Memory B cell (primary cell): Measurements from ENCODE around the gene KAT5.
"Not testable (repeated sequence)": the region's sequence is repeated elsewhere in the genome, so short reads cannot be mapped to it uniquely, and the experiment has no call there.

Source experiments
- ATAC-seq: fragments of 150-1000 bp; cut with Tn5 transposase; 2 replicates; pipeline ENCODE4 v1.10.0; 2021; ENCODE audit warnings: low read depth, mild to moderate bottlenecking, moderate library complexity
- DNase-seq, 2 donors: peaks; one replicate each; pipeline ENCODE4 v3.0.0; 2022; ENCODE audit warnings: low spot score in 2 of 2
- H3K27ac Mint-ChIP-seq: one replicate; pipeline ENCODE4 v1.8.0; 2022; ENCODE audit warnings: mild to moderate bottlenecking, moderate library complexity, mixed read lengths
- H3K27me3 Mint-ChIP-seq: one replicate; pipeline ENCODE4 v1.8.0; 2022; ENCODE audit warnings: mixed read lengths
- H3K36me3 Mint-ChIP-seq: one replicate; pipeline ENCODE4 v1.8.0; 2022; ENCODE audit warnings: mild to moderate bottlenecking, mixed read lengths
- H3K4me1 Mint-ChIP-seq: one replicate; pipeline ENCODE4 v1.8.0; 2022; ENCODE audit warnings: mixed read lengths
- H3K4me3 Mint-ChIP-seq: one replicate; pipeline ENCODE4 v1.8.0; 2022; ENCODE audit warnings: mild to moderate bottlenecking, moderate library complexity, mixed read lengths
- H3K9me3 Mint-ChIP-seq: one replicate; pipeline ENCODE4 v1.8.0; 2022; ENCODE audit warnings: mixed read lengths

The KAT5 gene

DNA sequence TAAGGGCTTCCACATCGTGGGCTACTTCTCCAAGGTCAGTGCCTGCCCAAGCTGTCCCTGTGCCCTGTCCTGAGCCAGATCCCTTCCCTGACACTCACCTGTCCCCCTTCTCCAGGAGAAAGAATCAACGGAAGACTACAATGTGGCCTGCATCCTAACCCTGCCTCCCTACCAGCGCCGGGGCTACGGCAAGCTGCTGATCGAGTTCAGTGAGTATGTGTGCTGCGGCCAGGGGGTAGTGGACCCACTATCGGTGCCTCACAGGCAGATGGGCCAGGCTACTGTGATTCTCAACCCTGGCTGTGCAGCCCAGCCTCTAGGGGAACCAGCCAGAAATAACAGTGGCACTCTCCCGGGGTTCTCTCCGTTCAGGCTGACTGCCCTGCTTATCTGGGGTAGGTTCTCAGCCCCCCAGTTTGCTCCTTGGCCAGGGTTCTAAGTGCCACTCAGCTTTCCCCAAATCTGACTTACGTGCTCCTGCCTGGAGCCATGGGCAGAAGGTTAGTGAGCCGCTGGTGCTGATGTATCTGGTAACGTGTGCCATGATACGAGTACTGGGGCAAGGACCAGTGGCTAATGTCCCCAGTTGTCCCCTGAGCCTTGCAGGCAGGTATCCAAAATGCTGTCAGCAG, 4.8 kb downstream of the KAT5 start:
- no peaks in the 10 kb centered on the region for H3K27me3 Mint-ChIP-seq
- H3K4me1 Mint-ChIP-seq = peaks cover 29% of the 10 kb centered on the region
- ATAC-seq (no peak), DNase-seq (no peak)
- no peaks in the 10 kb centered on the region for H3K9me3 Mint-ChIP-seq
- H3K27ac Mint-ChIP-seq = no peak overlapping the region
- no peak overlapping the region for H3K4me3 Mint-ChIP-seq
- peaks cover 25% of the 10 kb centered on the region for H3K36me3 Mint-ChIP-seq

DNA sequence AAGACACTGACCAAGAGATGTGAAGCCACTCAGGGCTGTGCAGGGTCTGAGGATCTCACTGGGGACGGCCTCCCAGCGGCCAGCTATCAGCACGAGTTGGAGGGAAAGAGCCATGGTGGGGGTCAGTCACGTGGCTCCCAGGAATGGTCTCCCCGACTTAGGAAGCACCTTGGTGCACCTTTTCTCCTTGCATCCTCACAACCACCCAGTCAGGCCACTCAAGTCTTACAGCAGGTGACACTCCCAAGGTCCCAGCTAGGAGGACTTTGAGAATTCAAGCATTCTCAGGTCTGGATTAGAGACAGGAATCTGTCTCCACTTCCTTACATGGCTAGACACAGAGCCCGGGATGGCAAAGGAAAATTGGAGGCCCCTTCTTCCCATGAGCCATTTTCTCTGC, 5.9 kb downstream of the KAT5 start:
- Mint-ChIP-seq H3K27ac (no peak overlapping the region), H3K4me3 (no peak overlapping the region)

DNA sequence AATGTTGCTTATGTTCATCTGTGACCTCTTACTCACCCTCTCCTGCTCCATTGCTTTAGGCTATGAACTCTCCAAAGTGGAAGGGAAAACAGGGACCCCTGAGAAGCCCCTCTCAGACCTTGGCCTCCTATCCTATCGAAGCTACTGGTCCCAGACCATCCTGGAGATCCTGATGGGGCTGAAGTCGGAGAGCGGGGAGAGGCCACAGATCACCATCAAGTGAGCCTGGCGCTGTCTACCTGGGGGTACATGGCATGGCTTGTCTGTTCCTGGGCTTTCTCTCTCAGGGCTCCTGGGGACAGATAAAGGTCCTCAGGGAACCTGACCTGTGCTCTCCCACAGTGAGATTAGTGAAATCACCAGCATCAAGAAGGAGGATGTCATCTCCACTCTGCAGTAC, 6.5 kb downstream of the KAT5 start:
- no peaks in the 10 kb centered on the region for H3K27me3 Mint-ChIP-seq
- peaks cover 26% of the 10 kb centered on the region for H3K4me1 Mint-ChIP-seq
- no peak overlapping the region for H3K27ac Mint-ChIP-seq
- H3K9me3 Mint-ChIP-seq = no peaks in the 10 kb centered on the region
- ATAC-seq = no peak
- DNase-seq = no peak
- peak overlapping the region; percentile 95 for H3K4me3 Mint-ChIP-seq
- peaks cover 23% of the 10 kb centered on the region for H3K36me3 Mint-ChIP-seq

More for the DNA sequence above, 5.9 kb downstream of the KAT5 start:
- peaks cover 26% of the 10 kb centered on the region for H3K4me1 Mint-ChIP-seq
- no peaks in the 10 kb centered on the region for H3K9me3 Mint-ChIP-seq
- ATAC-seq (no peak), DNase-seq (no peak)
- H3K27me3 Mint-ChIP-seq = no peaks in the 10 kb centered on the region
- H3K36me3 Mint-ChIP-seq = peaks cover 25% of the 10 kb centered on the region

DNA sequence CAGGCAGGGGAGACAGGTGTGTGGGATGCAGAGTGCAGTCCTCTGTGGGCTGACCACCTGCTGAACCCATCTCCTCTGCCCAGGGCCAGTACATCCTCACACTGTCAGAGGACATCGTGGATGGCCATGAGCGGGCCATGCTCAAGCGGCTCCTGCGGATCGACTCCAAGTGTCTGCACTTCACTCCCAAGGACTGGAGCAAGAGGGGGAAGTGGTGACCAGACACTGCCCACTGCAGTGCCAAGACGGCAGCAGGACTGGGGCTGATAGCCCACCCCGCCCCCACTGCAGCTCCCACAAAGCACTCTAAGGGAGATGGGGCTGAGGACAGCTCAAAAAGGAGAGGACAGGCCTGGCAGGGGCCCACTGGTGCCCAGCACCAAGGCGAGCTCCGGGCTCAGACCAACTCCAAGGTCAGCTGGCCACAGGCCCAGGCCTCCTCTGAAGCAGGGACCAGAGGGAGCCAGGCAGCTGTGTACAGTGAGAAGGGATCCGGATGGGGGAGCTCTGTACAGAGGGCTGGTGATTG, 7.0 kb downstream of the KAT5 start:
- Mint-ChIP-seq H3K4me1 (peaks cover 23% of the 10 kb centered on the region), H3K4me3 (peak overlapping the region; percentile 95), H3K27ac (no peak overlapping the region), H3K27me3 (no peaks in the 10 kb centered on the region), H3K9me3 (no peaks in the 10 kb centered on the region), H3K36me3 (peaks cover 21% of the 10 kb centered on the region)
- ATAC-seq (no peak), DNase-seq (no peak)

GRCh38 chr11:65719871-65720210, 7.8 kb downstream of the KAT5 start:
- peaks cover 23% of the 10 kb centered on the region for H3K4me1 Mint-ChIP-seq
- peak; percentile 5 for ATAC-seq
- peak overlapping the region; percentile 95 for H3K4me3 Mint-ChIP-seq
- DNase-seq = no peak
- H3K36me3 Mint-ChIP-seq = peaks cover 15% of the 10 kb centered on the region
- no peaks in the 10 kb centered on the region for H3K9me3 Mint-ChIP-seq
- peak overlapping the region; percentile 85 for H3K27ac Mint-ChIP-seq
- no peaks in the 10 kb centered on the region for H3K27me3 Mint-ChIP-seq

DNA sequence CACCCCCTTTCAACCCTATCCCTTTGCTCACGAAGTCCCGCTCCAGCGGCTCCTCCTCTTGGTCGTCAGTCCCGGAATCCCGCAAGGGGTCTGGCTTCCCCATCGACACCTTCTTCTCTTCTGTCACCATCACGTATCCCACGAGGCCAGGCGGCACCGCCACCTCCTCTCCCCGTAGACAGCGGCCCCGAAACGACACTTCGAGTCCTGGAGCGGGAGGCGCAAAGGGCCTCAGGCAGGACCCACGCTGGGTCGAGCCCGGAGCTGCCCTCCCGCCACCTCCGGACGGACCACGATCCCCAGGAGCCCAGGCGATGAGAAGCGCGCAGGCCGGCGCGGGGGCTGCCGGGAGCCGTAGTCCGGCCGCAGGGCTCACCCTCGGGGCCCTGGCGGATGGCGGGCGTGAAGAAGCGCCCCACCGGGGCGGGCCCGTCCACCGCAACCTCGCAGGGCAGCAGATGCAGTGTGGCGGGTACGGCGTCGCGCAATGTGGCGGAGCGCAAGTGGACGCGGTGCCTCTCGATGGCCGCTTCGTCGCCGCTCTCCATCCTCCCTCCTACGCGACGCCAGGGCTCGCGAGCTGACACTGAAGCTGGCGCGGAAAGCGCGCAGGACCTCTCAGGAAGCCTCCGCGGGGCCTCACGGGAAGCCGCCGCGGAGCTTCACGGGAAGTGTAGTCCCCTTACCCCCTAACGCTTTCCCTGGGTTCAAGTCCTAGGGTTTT, 8.3 kb downstream of the KAT5 start, which contains the start of gene RNASEH2C:
TSS of gene RNASEH2C (minus strand) at position 588 of the 724 bp plus-strand sequence. CDS start at position 548, 40 bp downstream.
- H3K9me3 Mint-ChIP-seq = no peaks in the 10 kb centered on the region
- peak within 1 kb of the TSS; percentile 85 for H3K27ac Mint-ChIP-seq
- peaks cover 19% of the 10 kb centered on the region for H3K4me1 Mint-ChIP-seq
- no peaks in the 10 kb centered on the region for H3K27me3 Mint-ChIP-seq
- peak within 1 kb of the TSS; percentile 95 for H3K4me3 Mint-ChIP-seq
- ATAC-seq (peak; percentile 93), DNase-seq (peak; percentile 59 to 77)
- H3K36me3 Mint-ChIP-seq = peaks cover 11% of the 10 kb centered on the region

DNA sequence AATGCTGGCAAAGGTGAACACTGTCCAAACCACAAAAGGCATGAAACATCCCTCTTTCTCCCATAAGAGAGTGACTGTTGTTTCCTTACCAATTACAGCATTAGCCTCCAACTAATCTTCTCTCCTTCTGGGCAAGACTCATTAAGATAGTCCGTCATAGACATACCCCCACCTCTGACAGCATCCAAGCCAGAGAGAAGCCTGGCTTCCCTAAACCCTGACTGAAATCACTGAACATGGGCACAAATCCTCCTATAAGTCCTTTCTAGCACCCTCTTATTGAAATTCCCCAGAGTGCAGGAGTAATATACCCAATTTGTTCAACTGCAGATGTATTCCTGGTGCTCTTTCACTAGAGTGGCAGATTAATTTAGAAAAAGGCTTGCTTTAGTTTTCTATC, 10.2 kb downstream of the KAT5 start:
- peaks cover 1% of the 10 kb centered on the region for H3K27me3 Mint-ChIP-seq
- ATAC-seq (no peak), DNase-seq (no peak)
- H3K4me1 Mint-ChIP-seq = peaks cover 17% of the 10 kb centered on the region
- H3K27ac Mint-ChIP-seq = no peak overlapping the region
- no peaks in the 10 kb centered on the region for H3K9me3 Mint-ChIP-seq
- H3K4me3 Mint-ChIP-seq = no peak overlapping the region
- H3K36me3 Mint-ChIP-seq = peaks cover 4% of the 10 kb centered on the region

- no peaks in the 10 kb centered on the region for H3K4me1 Mint-ChIP-seq
- no peaks in the 10 kb centered on the region for H3K36me3 Mint-ChIP-seq
- ATAC-seq (no peak), DNase-seq (no peak)
- no peaks in the 10 kb centered on the region for H3K9me3 Mint-ChIP-seq
- no peak overlapping the region for H3K27ac Mint-ChIP-seq
- peaks cover 7% of the 10 kb centered on the region for H3K27me3 Mint-ChIP-seq
- H3K4me3 Mint-ChIP-seq = no peak overlapping the region
These were observed 14.6 kb downstream of the KAT5 start for GRCh38 chr11:65726660-65727059.

DNA sequence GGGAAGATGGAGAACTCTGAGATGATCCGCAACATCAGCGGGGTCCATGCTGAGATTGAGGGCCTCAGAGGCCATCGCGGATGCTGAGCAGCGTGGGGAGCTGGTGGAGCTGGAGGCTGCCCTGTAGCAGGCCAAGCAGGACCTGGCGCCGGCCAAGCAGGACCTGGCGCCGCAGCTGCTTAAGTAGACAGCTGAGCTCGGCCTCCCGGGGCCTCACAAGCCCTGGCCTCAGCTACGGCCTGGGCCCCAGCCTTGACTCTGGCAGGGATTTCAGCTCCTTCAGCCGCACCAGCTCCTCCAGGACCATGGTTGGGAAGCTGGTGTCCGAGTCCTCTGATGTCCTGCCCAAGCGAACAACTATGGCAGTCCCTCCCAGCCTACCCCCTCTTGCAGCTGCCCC, 15.8 kb downstream of the KAT5 start:
- Mint-ChIP-seq H3K4me1 (no peaks in the 10 kb centered on the region), H3K27me3 (peaks cover 10% of the 10 kb centered on the region), H3K4me3 (no peak overlapping the region), H3K9me3 (no peaks in the 10 kb centered on the region), H3K27ac (no peak overlapping the region), H3K36me3 (no peaks in the 10 kb centered on the region)
- DNase-seq = no peak
- no peak for ATAC-seq

DNA sequence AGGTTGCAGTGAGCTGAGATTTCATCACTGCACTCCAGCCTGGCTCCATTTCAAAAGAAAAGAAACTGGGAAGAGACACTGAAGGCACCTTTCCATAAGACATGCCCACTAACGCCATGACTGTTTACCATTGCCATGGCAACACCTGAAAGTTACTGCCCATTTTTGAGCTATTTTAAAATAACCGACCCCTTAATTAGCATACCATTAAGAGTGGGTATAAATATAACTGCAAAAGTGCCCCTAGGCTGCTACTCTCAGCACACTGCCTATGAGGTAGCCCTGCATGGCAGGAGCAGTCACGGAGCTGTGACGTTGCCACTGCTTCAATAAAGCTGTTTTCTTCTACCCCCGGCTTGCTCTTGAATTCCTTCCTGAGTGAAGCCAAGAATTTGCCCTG, 18.4 kb downstream of the KAT5 start:
- Mint-ChIP-seq H3K4me3 (no peak overlapping the region), H3K27ac (no peak overlapping the region), H3K9me3 (no peaks in the 10 kb centered on the region), H3K36me3 (no peaks in the 10 kb centered on the region), H3K4me1 (no peaks in the 10 kb centered on the region), H3K27me3 (peaks cover 12% of the 10 kb centered on the region)
- DNase-seq (no peak), ATAC-seq (no peak)

DNA sequence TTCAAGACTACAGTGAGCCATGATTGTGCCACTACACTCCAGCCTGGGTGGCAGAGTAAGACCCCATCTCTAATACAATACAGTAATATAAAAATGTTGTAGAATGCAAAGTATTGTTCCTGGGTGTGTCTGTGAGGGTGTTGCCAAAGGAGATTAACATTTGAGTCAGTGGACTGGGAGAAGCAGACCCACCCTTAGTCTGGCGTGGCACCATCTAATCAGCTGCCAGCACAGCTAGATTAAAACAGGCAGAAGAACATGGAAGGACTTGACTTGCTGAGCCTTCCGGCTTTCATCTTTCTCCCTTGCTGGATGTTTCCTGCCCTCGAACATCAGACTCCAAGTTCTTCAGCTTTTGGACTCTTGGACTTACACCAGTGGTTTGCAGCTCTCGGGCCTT, 23.1 kb downstream of the KAT5 start:
- DNase-seq, ATAC-seq, H3K9me3 Mint-ChIP-seq, H3K4me3 Mint-ChIP-seq, H3K27me3 Mint-ChIP-seq, H3K27ac Mint-ChIP-seq, H3K36me3 Mint-ChIP-seq, H3K4me1 Mint-ChIP-seq: not testable (repeated sequence)

GRCh38 chr11:65736810-65737209, 24.8 kb downstream of the KAT5 start:
- peaks cover 7% of the 10 kb centered on the region for H3K27me3 Mint-ChIP-seq
- H3K4me1 Mint-ChIP-seq = no peaks in the 10 kb centered on the region
- no peaks in the 10 kb centered on the region for H3K36me3 Mint-ChIP-seq
- H3K27ac Mint-ChIP-seq = no peak overlapping the region
- no peak for DNase-seq
- H3K4me3 Mint-ChIP-seq = no peak overlapping the region
- no peak for ATAC-seq
- H3K9me3 Mint-ChIP-seq = peaks cover 3% of the 10 kb centered on the region

- Mint-ChIP-seq H3K36me3 (no peaks in the 10 kb centered on the region), H3K4me1 (peaks cover 2% of the 10 kb centered on the region), H3K27me3 (peaks cover 6% of the 10 kb centered on the region), H3K27ac (no peak overlapping the region), H3K4me3 (no peak overlapping the region), H3K9me3 (peaks cover 3% of the 10 kb centered on the region)
- no peak for DNase-seq
- ATAC-seq = no peak
These were observed 27.0 kb downstream of the KAT5 start for GRCh38 chr11:65739022-65739421.

GRCh38 chr11:65741185-65741584, 29.1 kb downstream of the KAT5 start:
- no peak for ATAC-seq
- no peak overlapping the region for H3K4me3 Mint-ChIP-seq
- peaks cover 9% of the 10 kb centered on the region for H3K4me1 Mint-ChIP-seq
- H3K27ac Mint-ChIP-seq = no peak overlapping the region
- peaks cover 3% of the 10 kb centered on the region for H3K9me3 Mint-ChIP-seq
- DNase-seq = no peak
- peaks cover 6% of the 10 kb centered on the region for H3K27me3 Mint-ChIP-seq
- no peaks in the 10 kb centered on the region for H3K36me3 Mint-ChIP-seq
